Suprapubic skin (tissue), 4 donors: ENCODE results near the gene GPSM1. TPM values are rescaled to one million over a fixed set of nuclear protein-coding genes. Genes with fewer than 3 reads are reported as not detected.

Source experiments
- DNase-seq, 2 donors: peaks; one replicate each; pipeline ENCODE4 v3.0.0-alpha.2; 2019; ENCODE audit warnings: low spot score in 2 of 2
- H3K27ac ChIP-seq: fragments of 200-600 bp; sonication (generic); one replicate; pipeline ENCODE4 v1.5.1; 2019
- H3K27me3 ChIP-seq: fragments of 200-600 bp; sonication (generic); one replicate; pipeline ENCODE4 v1.5.1; 2019
- H3K36me3 ChIP-seq: fragments of 200-600 bp; sonication (generic); one replicate; pipeline ENCODE4 v1.5.1; 2019
- H3K4me1 ChIP-seq: fragments of 200-600 bp; sonication (generic); one replicate; pipeline ENCODE4 v1.5.1; 2019
- H3K4me3 ChIP-seq: fragments of 200-600 bp; sonication (generic); one replicate; pipeline ENCODE4 v1.5.1; 2019; ENCODE audit warnings: mild to moderate bottlenecking
- H3K9me3 ChIP-seq: fragments of 200-600 bp; sonication (generic); one replicate; pipeline ENCODE4 v1.5.1; 2019
- EP300 ChIP-seq: sonication (generic); formaldehyde crosslinking; IDR thresholded peaks from one replicate; pipeline ENCODE4 v1.6.1; 2017; ENCODE audit warnings: antibody characterized with exemption
- POLR2A ChIP-seq, 2 donors: fragments of 450-650 bp; IDR thresholded peaks; one replicate each; pipeline ENCODE4 v1.6.1; 2017; ENCODE audit warnings: antibody characterized with exemption in 2 of 2, mild to moderate bottlenecking in 2 of 2, moderate library complexity in 2 of 2
- POLR2AphosphoS5 ChIP-seq, 3 donors: sonication (generic); formaldehyde crosslinking; IDR thresholded peaks; one replicate each; pipeline ENCODE4 v1.6.1; 2017; ENCODE audit warnings: antibody characterized with exemption in 3 of 3
- WGBS: methylation state at CpG from one replicate; pipeline ENCODE4 v1.1.5; 2018; 5-methylcytosine and 5-hydroxymethylcytosine counted together
- total RNA-seq, 4 donors: library from RNA; depleted of rRNA; stranded (reverse); fragments of >200 nt; gene quantifications; one replicate each; pipeline ENCODE4 v1.1.0, GENCODE V29; 2016
- TF ChIP-seq, protein P1 (sequence below), 2 donors: fragments of 200-600 bp in 1 of 2; fragments of 450-650 bp in 1 of 2; sonication (generic) in 1 of 2; IDR thresholded peaks; one replicate each; pipeline ENCODE4 v1.5.1; 2016 to 2019; ENCODE audit warnings: antibody characterized with exemption in 2 of 2, mild to moderate bottlenecking in 1 of 2, moderate library complexity in 1 of 2

Gene GPSM1
- 10 to 100 TPM; 11.5 to 14.6 (median 13.7) TPM for total RNA-seq

- H3K9me3 ChIP-seq, result no peaks in the 10 kb centered on the region
- no peaks in the 10 kb centered on the region for H3K27me3 ChIP-seq
- 0% methylated on average over 25 of the region's 88 CpGs for WGBS
- TF ChIP-seq, protein P1, sequence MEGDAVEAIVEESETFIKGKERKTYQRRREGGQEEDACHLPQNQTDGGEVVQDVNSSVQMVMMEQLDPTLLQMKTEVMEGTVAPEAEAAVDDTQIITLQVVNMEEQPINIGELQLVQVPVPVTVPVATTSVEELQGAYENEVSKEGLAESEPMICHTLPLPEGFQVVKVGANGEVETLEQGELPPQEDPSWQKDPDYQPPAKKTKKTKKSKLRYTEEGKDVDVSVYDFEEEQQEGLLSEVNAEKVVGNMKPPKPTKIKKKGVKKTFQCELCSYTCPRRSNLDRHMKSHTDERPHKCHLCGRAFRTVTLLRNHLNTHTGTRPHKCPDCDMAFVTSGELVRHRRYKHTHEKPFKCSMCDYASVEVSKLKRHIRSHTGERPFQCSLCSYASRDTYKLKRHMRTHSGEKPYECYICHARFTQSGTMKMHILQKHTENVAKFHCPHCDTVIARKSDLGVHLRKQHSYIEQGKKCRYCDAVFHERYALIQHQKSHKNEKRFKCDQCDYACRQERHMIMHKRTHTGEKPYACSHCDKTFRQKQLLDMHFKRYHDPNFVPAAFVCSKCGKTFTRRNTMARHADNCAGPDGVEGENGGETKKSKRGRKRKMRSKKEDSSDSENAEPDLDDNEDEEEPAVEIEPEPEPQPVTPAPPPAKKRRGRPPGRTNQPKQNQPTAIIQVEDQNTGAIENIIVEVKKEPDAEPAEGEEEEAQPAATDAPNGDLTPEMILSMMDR (IDR thresholded peaks at IDR 0.05), result no peak
- TF ChIP-seq POLR2A (IDR thresholded peaks at IDR 0.05), result peak in 1 of 2 donors; percentile 34
- DNase-seq, result no peak
- H3K36me3 ChIP-seq, result no peaks in the 10 kb centered on the region
- H3K27ac ChIP-seq, result peak within 1 kb of the TSS; percentile 70
- peak within 1 kb of the TSS; percentile 70 for H3K4me3 ChIP-seq
- H3K4me1 ChIP-seq, result peaks cover 49% of the 10 kb centered on the region
Observed at GRCh38 chr9:136327304-136327974, at the start of gene GPSM1. TSS of gene GPSM1 (plus strand) at chr9:136327539. CDS start at chr9:136327696, 157 bp downstream.

- WGBS, result 77% methylated on average over 5 of the region's 14 CpGs
- H3K9me3 ChIP-seq, result no peaks in the 10 kb centered on the region
- no peak overlapping the region for H3K4me3 ChIP-seq
- no peak overlapping the region for H3K27ac ChIP-seq
- DNase-seq, result no peak
- H3K36me3 ChIP-seq, result no peaks in the 10 kb centered on the region
- TF ChIP-seq POLR2AphosphoS5 (IDR thresholded peaks at IDR 0.05) (no peak), EP300 (no peak), POLR2A (IDR thresholded peaks at IDR 0.05) (no peak)
- H3K4me1 ChIP-seq, result no peaks in the 10 kb centered on the region
- H3K27me3 ChIP-seq, result peaks cover 46% of the 10 kb centered on the region
Observed at GRCh38 chr9:136277746-136278145, 49.6 kb upstream of the GPSM1 start.

DNA sequence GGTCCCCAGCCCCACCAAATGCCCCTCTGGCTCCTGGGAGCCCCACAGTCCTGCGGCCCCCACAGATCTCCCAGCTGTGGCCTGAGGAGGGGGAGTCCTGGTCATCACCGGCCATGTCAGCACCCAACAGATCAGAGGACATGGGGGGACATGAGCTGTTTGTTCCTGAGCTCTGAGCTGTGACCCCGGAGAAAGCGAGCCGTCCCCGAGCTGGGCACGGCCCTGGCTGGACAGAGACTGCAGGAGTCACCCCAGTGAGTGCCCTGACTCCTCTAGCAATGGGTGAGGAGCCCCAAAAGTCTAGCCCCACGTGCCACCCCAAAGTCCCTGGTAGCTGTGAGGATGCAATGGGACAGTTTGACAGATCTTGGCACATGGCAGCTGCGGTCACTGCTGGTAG, 49.1 kb upstream of the GPSM1 start:
- Histone ChIP-seq H3K27me3 (peaks cover 48% of the 10 kb centered on the region), H3K9me3 (no peaks in the 10 kb centered on the region), H3K27ac (no peak overlapping the region), H3K36me3 (no peaks in the 10 kb centered on the region), H3K4me3 (no peak overlapping the region), H3K4me1 (peaks cover 1% of the 10 kb centered on the region)
- 82% methylated on average over 9 of the region's 9 CpGs for WGBS
- no peak for DNase-seq
- TF ChIP-seq POLR2AphosphoS5 (IDR thresholded peaks at IDR 0.05) (no peak), POLR2A (IDR thresholded peaks at IDR 0.05) (no peak), EP300 (no peak)
- TF ChIP-seq, protein P1 (IDR thresholded peaks at IDR 0.05), result no peak

- TF ChIP-seq, protein P1 (IDR thresholded peaks at IDR 0.05), result no peak
- TF ChIP-seq POLR2A (IDR thresholded peaks at IDR 0.05), result no peak
- TF ChIP-seq POLR2AphosphoS5 (IDR thresholded peaks at IDR 0.05), result no peak
- Histone ChIP-seq H3K27me3 (peaks cover 50% of the 10 kb centered on the region), H3K27ac (no peak overlapping the region), H3K9me3 (no peaks in the 10 kb centered on the region), H3K4me1 (peaks cover 5% of the 10 kb centered on the region), H3K36me3 (no peaks in the 10 kb centered on the region), H3K4me3 (no peak overlapping the region)
- DNase-seq, result no peak
- WGBS, result 100% methylated on average over 1 of the region's 1 CpG
Observed at GRCh38 chr9:136278894-136279293, 48.4 kb upstream of the GPSM1 start.

DNA sequence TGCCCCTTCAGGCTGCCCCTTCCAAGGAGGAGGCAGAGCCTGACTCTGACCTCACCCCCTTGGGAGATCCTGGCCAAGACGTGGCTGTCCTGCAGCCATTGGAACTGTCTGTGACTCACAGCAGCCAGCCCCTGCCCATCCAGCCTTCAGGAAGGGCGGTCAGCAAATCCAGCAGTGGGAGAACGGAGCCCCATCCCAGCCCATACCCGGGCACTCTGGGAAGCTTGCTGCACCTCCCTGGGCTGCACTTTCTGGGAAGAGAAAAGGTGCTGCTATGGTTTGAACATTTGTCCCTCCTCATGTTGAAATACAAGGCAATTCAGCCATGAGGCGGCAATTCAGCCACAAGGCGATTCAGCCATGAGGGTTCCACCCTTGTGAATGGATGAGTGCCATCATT, 47.9 kb upstream of the GPSM1 start:
- Histone ChIP-seq H3K9me3 (no peaks in the 10 kb centered on the region), H3K36me3 (no peaks in the 10 kb centered on the region), H3K4me3 (no peak overlapping the region), H3K27ac (no peak overlapping the region), H3K4me1 (peaks cover 5% of the 10 kb centered on the region), H3K27me3 (peaks cover 54% of the 10 kb centered on the region)
- TF ChIP-seq EP300 (no peak), POLR2A (IDR thresholded peaks at IDR 0.05) (no peak), POLR2AphosphoS5 (IDR thresholded peaks at IDR 0.05) (no peak)
- TF ChIP-seq, protein P1 (IDR thresholded peaks at IDR 0.05), result no peak
- DNase-seq, result no peak
- WGBS, result 85% methylated on average over 6 of the region's 6 CpGs
